Cardiac fibroblast (primary cell): ENCODE results near the gene SARNP.

Experiments
- DNase-seq, 2 donors: peaks; one replicate each; pipeline versions ENCODE4 v3.0.0 to v3.0.0-alpha.2; 2010; ENCODE audit warnings: low read depth in 2 of 2
- H3K4me3 ChIP-seq, 2 donors: replicated peaks in 1 of 2; 1 replicate in 1 of 2; 2 replicates in 1 of 2; pipeline ENCODE4 v1.5.1; 2011; ENCODE audit warnings: low read depth in 2 of 2, low read length in 2 of 2, mild to moderate bottlenecking in 2 of 2, moderate library complexity in 1 of 2
- TF ChIP-seq, protein P1 (sequence below): IDR thresholded peaks from one replicate; pipeline ENCODE4 v1.5.1; 2011; ENCODE audit warnings: low read depth, mild to moderate bottlenecking, low read length, inconsistent platforms

Gene SARNP

DNA sequence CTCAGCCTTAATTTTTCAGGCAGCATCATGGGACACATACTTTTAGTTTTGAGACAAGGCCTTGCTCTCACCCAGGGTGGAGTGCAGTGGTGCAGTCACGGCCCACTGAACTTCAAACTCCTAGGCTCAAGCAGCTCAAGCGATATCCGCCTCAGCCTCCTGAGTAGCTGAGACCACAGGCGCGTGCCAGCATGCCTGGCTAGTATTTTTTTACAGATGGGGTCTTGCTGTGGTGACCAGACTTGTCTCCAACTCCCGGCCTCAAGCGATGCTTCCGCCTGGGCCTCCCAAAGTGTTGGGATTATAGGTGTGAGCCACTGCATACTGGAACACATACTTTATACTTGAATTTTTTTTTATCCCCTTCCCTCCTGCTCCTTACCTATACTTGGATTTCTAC lies 94.6 kb downstream of the SARNP start:
- TF ChIP-seq, protein P1, sequence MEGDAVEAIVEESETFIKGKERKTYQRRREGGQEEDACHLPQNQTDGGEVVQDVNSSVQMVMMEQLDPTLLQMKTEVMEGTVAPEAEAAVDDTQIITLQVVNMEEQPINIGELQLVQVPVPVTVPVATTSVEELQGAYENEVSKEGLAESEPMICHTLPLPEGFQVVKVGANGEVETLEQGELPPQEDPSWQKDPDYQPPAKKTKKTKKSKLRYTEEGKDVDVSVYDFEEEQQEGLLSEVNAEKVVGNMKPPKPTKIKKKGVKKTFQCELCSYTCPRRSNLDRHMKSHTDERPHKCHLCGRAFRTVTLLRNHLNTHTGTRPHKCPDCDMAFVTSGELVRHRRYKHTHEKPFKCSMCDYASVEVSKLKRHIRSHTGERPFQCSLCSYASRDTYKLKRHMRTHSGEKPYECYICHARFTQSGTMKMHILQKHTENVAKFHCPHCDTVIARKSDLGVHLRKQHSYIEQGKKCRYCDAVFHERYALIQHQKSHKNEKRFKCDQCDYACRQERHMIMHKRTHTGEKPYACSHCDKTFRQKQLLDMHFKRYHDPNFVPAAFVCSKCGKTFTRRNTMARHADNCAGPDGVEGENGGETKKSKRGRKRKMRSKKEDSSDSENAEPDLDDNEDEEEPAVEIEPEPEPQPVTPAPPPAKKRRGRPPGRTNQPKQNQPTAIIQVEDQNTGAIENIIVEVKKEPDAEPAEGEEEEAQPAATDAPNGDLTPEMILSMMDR: no peak
- DNase-seq: no peak
- no peak overlapping the region for H3K4me3 ChIP-seq

DNA sequence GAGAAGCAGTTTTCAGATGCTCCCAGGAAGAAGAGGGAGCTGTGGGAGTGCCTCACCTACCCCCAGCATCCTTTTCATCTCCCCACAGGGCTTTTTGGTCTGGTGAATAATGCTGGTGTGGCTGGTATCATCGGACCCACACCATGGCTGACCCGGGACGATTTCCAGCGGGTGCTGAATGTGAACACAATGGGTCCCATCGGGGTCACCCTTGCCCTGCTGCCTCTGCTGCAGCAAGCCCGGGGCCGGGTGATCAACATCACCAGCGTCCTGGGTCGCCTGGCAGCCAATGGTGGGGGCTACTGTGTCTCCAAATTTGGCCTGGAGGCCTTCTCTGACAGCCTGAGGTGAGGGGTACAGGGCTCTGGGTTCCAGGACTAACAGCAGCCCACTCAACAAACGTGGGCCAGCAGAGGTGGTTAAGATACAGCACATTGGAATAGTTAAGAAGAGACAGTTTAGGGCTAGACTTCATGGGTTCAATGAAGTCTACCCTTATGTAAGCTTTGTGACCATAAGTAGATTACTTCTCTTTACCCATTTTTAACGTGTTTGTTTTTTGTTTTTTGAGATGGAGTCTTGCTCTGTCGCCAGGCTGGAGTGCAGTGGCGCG lies 95.8 kb downstream of the SARNP start:
- TF ChIP-seq, protein P1: no peak
- peak overlapping the region in 1 of 2 donors; percentile 12 for H3K4me3 ChIP-seq

DNA sequence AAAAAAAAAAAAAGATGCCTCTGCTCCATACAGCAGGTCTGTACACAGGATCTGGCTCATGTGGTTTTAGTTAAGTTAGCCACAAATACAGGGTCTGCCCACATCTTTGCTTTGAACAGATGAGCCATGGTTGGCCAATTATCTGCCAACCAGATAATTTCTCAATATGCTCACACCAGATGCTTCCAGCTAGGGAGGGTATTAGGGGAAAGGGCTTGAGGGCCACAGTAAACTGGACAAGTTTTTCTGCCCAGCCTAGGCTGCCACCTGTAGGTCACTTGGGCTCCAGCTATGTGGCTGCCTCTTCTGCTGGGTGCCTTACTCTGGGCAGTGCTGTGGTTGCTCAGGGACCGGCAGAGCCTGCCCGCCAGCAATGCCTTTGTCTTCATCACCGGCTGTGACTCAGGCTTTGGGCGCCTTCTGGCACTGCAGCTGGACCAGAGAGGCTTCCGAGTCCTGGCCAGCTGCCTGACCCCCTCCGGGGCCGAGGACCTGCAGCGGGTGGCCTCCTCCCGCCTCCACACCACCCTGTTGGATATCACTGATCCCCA lies 96.6 kb downstream of the SARNP start:
- peak overlapping the region in 1 of 2 donors; percentile 22 for H3K4me3 ChIP-seq
- TF ChIP-seq, protein P1: peak; percentile 59
- peak; percentile 94 to 95 for DNase-seq

More for the DNA sequence above, 95.8 kb downstream of the SARNP start:
- DNase-seq: no peak

DNA sequence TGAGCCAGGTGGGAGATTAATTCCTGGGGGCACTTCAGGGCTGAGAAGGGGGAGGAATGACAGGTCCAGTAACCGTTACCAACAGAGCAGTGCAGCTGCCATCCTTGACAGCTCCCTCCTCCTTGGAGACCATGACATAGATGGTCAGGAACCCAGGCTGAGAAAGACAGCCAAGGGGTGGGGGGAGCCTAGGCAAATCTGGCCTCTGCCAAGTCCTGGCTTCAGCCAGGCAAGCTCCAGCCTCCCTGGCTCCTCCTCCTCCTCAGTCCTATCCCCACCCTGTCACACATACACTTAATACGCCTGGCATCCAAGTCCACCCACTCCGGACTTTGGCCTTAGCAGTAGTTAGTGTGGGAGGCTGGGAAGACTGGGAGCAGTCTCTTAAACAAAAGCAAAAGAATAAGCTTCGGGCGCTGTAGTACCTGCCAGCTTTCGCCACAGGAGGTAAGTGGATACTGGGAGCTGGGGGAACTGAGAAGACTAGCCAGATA lies 97.4 kb downstream of the SARNP start, which contains the start of gene RDH5:
RDH5 (plus strand) TSS at position 323 of the 494 bp plus-strand sequence. CDS start 792 bp downstream, outside the sequence.
- peak within 1 kb of the TSS in 1 of 2 donors; percentile 22 for H3K4me3 ChIP-seq
- TF ChIP-seq, protein P1: no peak
- peak; percentile 83 to 93 for DNase-seq

DNA sequence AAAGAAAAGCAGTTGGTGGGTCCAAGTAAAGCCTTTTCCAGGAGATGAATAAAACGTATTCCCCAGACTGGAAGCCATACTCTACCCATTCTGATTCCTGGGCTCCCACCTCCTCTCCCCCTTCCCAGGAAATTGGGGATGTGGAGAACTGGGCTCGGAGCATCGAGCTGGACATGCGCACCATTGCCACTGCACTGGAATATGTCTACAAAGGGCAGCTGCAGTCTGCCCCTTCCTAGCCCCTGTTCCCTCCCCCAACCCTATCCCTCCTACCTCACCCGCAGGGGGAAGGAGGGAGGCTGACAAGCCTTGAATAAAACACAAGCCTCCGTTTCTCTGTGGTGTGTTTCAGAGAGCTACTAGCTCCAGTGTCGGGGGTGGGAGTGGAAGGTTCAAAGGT lies 98.2 kb downstream of the SARNP start:
- TF ChIP-seq, protein P1: no peak
- no peak for DNase-seq
- H3K4me3 ChIP-seq: no peak overlapping the region

DNA sequence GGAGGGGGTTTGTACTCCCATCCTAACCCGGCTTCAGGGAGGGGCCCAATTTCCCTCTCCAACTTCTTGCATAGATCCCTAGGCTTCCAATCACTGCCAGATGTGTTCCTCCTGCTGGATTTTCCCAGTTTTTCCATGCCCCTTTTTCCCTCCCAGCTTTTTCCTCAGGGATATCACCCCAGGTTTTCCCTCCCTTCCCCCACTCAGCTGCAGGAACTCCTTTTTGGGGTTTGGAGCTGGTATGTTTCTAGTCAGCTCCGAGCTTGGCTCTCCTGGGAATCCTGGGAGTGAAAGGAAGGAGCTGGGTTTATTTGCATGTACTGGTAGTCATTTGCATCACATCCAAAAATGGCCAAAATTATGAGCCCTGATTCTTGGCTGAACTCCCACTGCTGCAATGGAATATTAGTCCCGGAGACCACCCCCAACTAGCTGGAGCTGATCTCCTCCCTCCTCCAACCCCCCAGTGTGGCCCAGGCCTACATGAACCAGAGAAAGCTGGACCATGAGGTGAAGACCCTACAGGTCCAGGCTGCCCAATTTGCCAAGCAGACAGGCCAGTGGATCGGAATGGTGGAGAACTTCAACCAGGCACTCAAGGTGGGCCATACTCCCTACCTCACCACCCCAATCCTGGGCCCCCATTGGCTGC lies 98.8 kb downstream of the SARNP start:
- H3K4me3 ChIP-seq: no peak overlapping the region
- TF ChIP-seq, protein P1: no peak
- peak; percentile 57 to 66 for DNase-seq
